NCI-H510A (cell line): ENCODE data around the gene SLC6A9.
A peak's percentile ranks its signal among the peaks of the same experiment; 100 is the strongest.

ENCODE experiments used
- DNase-seq: peaks from one replicate; lab custom pipeline; 2025; lab: John Stamatoyannopoulos, UW

SLC6A9 gene

GRCh38 chr1:44048532-44049215 is 17.4 kb upstream of the SLC6A9 start:
- no peak for DNase-seq

- DNase-seq: no peak
Observed at GRCh38 chr1:44047131-44047530, 15.9 kb upstream of the SLC6A9 start.

GRCh38 chr1:44045064-44045463 is 13.8 kb upstream of the SLC6A9 start:
- no peak for DNase-seq

- no peak for DNase-seq
Observed at GRCh38 chr1:44044071-44044801, 13.0 kb upstream of the SLC6A9 start.

- no peak for DNase-seq
Observed at GRCh38 chr1:44043176-44044070, 12.2 kb upstream of the SLC6A9 start.

GRCh38 chr1:44040846-44041245 is 9.6 kb upstream of the SLC6A9 start:
- no peak for DNase-seq

- no peak for DNase-seq
Observed at GRCh38 chr1:44040418-44040817, 9.2 kb upstream of the SLC6A9 start.

GRCh38 chr1:44038876-44039657 is 7.8 kb upstream of the SLC6A9 start:
- DNase-seq: no peak

- no peak for DNase-seq
Observed at GRCh38 chr1:44037154-44037553, 5.9 kb upstream of the SLC6A9 start.

GRCh38 chr1:44036409-44037139 is 5.3 kb upstream of the SLC6A9 start:
- DNase-seq: peak; percentile 76

GRCh38 chr1:44035726-44036408 is 4.6 kb upstream of the SLC6A9 start:
- no peak for DNase-seq

- no peak for DNase-seq
Observed at GRCh38 chr1:44034976-44035716, 3.9 kb upstream of the SLC6A9 start.

GRCh38 chr1:44034423-44034822 is 3.2 kb upstream of the SLC6A9 start:
- DNase-seq: no peak

- no peak for DNase-seq
Observed at GRCh38 chr1:44033756-44034155, 2.5 kb upstream of the SLC6A9 start.

GRCh38 chr1:44033041-44033575 is 1.8 kb upstream of the SLC6A9 start:
- no peak for DNase-seq

- DNase-seq: no peak
Observed at GRCh38 chr1:44032170-44032790, 1.0 kb upstream of the SLC6A9 start.

- DNase-seq: peak; percentile 95
Observed at GRCh38 chr1:44030605-44031251, 534 bp downstream of the SLC6A9 start.

- DNase-seq: peak; percentile 100
Observed at GRCh38 chr1:44029911-44030604, 1.2 kb downstream of the SLC6A9 start.
